GM12865 (cell line): Measurements from ENCODE around the gene JMJD1C.

ENCODE experiments used
- DNase-seq: peaks from one replicate; pipeline ENCODE4 v3.0.0; 2010; ENCODE audit warnings: low read depth
- H3K4me3 ChIP-seq: 2 replicates; pipeline ENCODE4 v1.5.1; 2011; ENCODE audit warnings: mild to moderate bottlenecking, low read depth, low read length, control low read depth
- CTCF ChIP-seq: IDR thresholded peaks from 2 replicates; pipeline ENCODE4 v1.5.1; 2011; ENCODE audit warnings: low read length, control low read depth, low read depth, inconsistent platforms; ENCODE audit not compliant: insufficient read depth; ENCODE audit errors: missing control alignments

The JMJD1C gene

GRCh38 chr10:63410633-63411032 lies 55.1 kb downstream of the JMJD1C start:
- TF ChIP-seq CTCF = no peak
- H3K4me3 ChIP-seq = no peak overlapping the region
- DNase-seq = no peak

DNA sequence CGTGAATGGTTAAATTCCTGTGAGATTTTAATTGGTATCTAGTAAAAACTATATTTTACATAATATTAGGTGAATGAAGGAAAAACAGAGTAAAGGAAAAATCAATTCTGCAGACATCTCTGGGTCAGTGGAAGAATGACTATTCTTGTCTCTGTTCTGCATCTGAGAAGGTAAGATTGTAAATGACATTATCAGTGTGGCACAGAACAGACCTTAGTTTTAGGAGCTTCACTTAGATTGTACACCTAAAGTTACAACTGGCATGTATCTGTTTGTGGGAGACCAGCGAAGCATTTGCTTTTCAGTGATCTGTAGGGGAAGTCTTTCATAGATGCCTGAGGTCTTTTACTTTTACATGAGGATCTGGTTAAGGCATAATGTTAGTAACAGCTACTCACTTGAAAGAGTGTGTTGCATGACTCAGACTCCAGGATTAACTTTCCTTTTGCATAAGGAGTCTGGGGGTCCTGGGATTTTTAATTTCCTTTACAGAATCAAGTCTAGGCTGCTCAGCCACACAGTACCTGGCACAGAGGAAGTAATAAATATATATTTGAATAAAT lies 56.2 kb downstream of the JMJD1C start:
- TF ChIP-seq CTCF = no peak
- DNase-seq = no peak
- H3K4me3 ChIP-seq = no peak overlapping the region

- H3K4me3 ChIP-seq = no peak overlapping the region
- no peak for DNase-seq
- no peak for TF ChIP-seq CTCF
Observed at GRCh38 chr10:63407136-63407662, 58.6 kb downstream of the JMJD1C start.

- DNase-seq = no peak
- no peak for TF ChIP-seq CTCF
- no peak overlapping the region for H3K4me3 ChIP-seq
Observed at GRCh38 chr10:63396133-63396761, 69.5 kb downstream of the JMJD1C start.

GRCh38 chr10:63393050-63393449 lies 72.7 kb downstream of the JMJD1C start:
- no peak overlapping the region for H3K4me3 ChIP-seq
- no peak for TF ChIP-seq CTCF
- DNase-seq = no peak

DNA sequence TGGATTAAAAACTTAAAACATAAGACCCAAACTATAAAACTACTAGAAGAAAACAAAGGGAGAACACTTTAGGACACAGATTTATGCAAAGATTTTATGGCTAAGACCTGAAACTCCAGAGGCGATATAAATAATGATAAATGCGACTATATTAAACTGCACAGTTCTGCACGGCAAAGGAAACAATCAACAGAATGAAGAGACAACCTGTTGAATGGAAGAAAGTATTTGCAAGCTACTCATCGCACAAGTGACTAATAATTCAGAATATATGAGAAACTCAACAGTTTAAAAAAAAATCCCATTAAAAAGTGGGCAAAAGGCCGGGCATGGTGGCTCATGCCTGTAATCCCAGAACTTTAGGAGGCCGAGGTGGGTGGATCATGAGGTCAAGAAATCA lies 73.6 kb downstream of the JMJD1C start:
- no peak for TF ChIP-seq CTCF
- no peak for DNase-seq
- H3K4me3 ChIP-seq = no peak overlapping the region

DNA sequence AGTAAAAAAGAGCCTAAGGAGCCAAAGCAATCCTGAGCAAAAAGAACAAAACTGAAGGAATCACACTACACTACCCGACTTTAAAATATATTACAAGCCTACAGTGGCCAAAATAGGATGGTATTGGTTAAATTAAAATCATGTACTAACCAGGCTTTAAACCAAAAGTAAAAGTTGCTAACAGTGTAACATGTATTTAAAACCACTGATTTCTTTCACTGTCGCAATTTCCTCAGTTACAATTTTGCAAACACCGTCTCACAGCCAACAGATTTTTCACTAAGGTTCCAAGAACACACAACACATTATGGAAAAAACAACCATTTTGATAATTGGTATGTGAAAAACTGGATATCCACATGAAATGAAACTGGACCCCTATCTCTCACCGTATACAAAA lies 74.0 kb downstream of the JMJD1C start:
- no peak overlapping the region for H3K4me3 ChIP-seq
- DNase-seq = no peak

More for the DNA sequence above, 74.0 kb downstream of the JMJD1C start:
- TF ChIP-seq CTCF = no peak
